NT2/D1 (cell line): Measurements from ENCODE around the gene TMF1.

ENCODE experiments used
- SUZ12 ChIP-seq: IDR thresholded peaks from 2 replicates; pipeline ENCODE4 v1.6.1; 2011; ENCODE audit not compliant: insufficient read length, insufficient read depth; ENCODE audit errors: extremely low read depth
- YY1 ChIP-seq: IDR thresholded peaks from 2 replicates; pipeline ENCODE4 v1.6.1; 2011; ENCODE audit not compliant: insufficient read length, insufficient read depth
- ZNF274 ChIP-seq: IDR thresholded peaks from 2 replicates; pipeline ENCODE4 v1.6.1; 2011; ENCODE audit warnings: mild to moderate bottlenecking, low read depth, low read length

DNA sequence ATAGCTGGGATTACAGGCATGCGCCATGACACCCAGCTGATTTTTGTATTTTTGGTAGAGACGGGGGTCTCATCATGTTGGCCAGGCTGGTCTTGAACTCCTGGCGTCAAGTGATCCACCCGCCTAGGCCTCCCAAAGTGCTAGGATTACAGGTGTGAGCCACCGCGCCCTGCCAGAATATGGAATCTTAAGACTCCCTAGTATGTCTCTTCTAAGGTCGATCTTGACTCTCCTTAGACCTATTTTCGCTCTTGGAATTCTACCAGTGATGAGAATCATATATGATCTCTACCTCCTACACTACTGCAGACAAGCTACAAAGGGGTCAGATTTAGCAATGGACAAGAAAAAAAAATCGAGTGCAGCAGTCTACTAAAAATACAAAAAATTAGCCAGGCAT, 19.4 kb downstream of the TMF1 start:
- no peak for TF ChIP-seq SUZ12
- no peak for TF ChIP-seq YY1
- TF ChIP-seq ZNF274 = no peak
